Measurements from ENCODE around the gene PSMB2.

The PSMB2 gene

DNA sequence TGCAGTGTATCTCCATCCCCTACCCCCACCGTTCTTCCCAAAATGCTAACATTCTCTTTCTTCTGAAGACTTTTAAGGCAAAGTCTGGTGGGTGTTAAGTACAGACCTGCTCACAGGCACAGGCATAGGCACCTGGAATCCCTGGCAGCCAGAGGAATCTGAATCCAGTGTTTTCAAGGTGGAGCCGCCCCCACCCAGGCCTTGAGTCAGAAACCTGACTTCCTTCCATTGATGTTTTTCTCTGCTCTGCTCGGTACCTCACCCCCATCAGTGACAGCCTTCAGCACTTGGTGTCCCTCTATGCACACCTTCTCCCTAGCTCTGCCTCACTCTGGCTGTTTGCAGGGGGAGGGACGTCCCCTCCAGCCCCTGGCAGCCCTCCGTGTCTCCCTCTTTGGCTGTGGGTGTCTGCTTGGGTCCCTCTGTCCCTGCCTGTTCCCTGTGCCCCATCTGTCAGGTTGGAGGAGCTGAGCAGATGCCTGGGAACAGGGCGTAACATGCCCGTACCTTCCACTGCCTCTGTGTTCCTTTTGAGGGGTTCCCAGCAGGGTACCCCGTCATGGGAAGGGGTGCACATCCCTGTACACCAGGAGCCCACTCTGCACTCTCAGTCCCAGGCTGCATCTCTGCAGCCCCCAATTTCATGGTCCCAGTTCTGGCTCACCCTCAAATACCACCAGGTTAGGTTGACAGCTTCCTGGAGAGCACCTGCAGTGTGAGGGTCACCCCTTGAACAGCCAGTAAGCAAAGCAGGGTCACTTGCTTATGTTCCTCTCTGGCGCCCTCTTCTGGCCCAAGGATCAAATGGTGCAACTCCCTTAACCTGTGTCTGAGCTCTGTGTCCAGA, 77.1 kb downstream of the PSMB2 start:
- H3K9ac ChIP-seq (ENCODE audit: low read depth, low read length): no peak overlapping the region
- H2AFZ ChIP-seq (ENCODE audit: low read depth, low read length): no peak overlapping the region
- no peak overlapping the region for H3K4me2 ChIP-seq (ENCODE audit: insufficient read depth, low read length)
- H3K4me1 ChIP-seq (ENCODE audit: insufficient read depth, low read length): 0 out of 2 replicates have a peak, but pooled peaks cover under 1% of the 10 kb centered on the region
- H3K9me3 ChIP-seq (ENCODE audit: insufficient read depth, low read length, severe bottlenecking): no peaks in the 10 kb centered on the region
- no peak overlapping the region for H3K4me3 ChIP-seq (ENCODE audit: low read depth in 1 of 2, low read length in 2 of 2)
- peak; percentile 74 for ATAC-seq (ENCODE audit: insufficient read depth, low read depth)
- no peaks in the 10 kb centered on the region for H3K27me3 ChIP-seq (ENCODE audit: insufficient read depth, low read length, poor library complexity)
- H3K36me3 ChIP-seq (ENCODE audit: insufficient read depth, low read length): peaks cover 47% of the 10 kb centered on the region
- H4K20me1 ChIP-seq (ENCODE audit: insufficient read depth, low read length): peaks cover 7% of the 10 kb centered on the region
- H3K27ac ChIP-seq (ENCODE audit: low read length): peak overlapping the region; percentile 34; the same call in 1 of the 2 replicates
- TF ChIP-seq, protein P1, sequence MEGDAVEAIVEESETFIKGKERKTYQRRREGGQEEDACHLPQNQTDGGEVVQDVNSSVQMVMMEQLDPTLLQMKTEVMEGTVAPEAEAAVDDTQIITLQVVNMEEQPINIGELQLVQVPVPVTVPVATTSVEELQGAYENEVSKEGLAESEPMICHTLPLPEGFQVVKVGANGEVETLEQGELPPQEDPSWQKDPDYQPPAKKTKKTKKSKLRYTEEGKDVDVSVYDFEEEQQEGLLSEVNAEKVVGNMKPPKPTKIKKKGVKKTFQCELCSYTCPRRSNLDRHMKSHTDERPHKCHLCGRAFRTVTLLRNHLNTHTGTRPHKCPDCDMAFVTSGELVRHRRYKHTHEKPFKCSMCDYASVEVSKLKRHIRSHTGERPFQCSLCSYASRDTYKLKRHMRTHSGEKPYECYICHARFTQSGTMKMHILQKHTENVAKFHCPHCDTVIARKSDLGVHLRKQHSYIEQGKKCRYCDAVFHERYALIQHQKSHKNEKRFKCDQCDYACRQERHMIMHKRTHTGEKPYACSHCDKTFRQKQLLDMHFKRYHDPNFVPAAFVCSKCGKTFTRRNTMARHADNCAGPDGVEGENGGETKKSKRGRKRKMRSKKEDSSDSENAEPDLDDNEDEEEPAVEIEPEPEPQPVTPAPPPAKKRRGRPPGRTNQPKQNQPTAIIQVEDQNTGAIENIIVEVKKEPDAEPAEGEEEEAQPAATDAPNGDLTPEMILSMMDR (IDR thresholded peaks at IDR 0.05; ENCODE audit: borderline replicate concordance, extremely low read depth, low read length, poor library complexity, severe bottlenecking): peak; percentile 90
- no peak for TF ChIP-seq EZH2 (IDR thresholded peaks at IDR 0.05; ENCODE audit: borderline replicate concordance, low read depth, low read length, severe bottlenecking)
- DNase-seq: peak; percentile 80
- H3K79me2 ChIP-seq (ENCODE audit: insufficient read depth, low read length): no peaks in the 10 kb centered on the region

DNA sequence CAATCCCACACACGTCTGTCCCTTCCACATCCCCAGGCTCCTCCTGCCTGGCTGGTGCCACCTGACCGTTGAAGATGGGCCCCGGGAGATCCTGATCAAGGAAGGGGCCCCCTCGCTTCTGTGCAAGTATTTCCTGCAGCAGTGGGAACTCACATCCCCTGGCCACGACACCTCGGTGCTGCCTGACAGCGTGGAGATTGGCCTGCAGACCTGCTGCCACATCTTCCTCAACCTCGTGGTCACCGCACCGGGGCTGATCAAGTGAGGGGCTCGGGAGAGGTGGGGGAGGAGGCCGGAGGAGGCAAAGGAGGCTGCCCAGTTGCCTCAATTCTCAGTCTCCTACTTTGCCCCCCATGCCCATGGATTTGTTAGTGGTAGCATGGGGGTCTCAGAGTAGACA, 78.2 kb downstream of the PSMB2 start:
- no peak for ATAC-seq (ENCODE audit: insufficient read depth, low read depth)
- no peaks in the 10 kb centered on the region for H3K9me3 ChIP-seq (ENCODE audit: insufficient read depth, low read length, severe bottlenecking)
- peaks cover 11% of the 10 kb centered on the region for H3K4me1 ChIP-seq (ENCODE audit: insufficient read depth, low read length)
- no peak overlapping the region for H3K4me3 ChIP-seq (ENCODE audit: low read depth in 1 of 2, low read length in 2 of 2)
- no peak overlapping the region for H3K27ac ChIP-seq (ENCODE audit: low read length)
- H2AFZ ChIP-seq (ENCODE audit: low read depth, low read length): no peak overlapping the region
- H3K79me2 ChIP-seq (ENCODE audit: insufficient read depth, low read length): peaks cover under 1% of the 10 kb centered on the region
- H3K27me3 ChIP-seq (ENCODE audit: insufficient read depth, low read length, poor library complexity): no peaks in the 10 kb centered on the region
- H3K9ac ChIP-seq (ENCODE audit: low read depth, low read length): no peak overlapping the region
- DNase-seq: no peak
- H3K4me2 ChIP-seq (ENCODE audit: insufficient read depth, low read length): no peak overlapping the region
- H3K36me3 ChIP-seq (ENCODE audit: insufficient read depth, low read length): peaks cover 47% of the 10 kb centered on the region
- TF ChIP-seq EZH2 (IDR thresholded peaks at IDR 0.05; ENCODE audit: borderline replicate concordance, low read depth, low read length, severe bottlenecking): no peak
- TF ChIP-seq, protein P1 (IDR thresholded peaks at IDR 0.05; ENCODE audit: borderline replicate concordance, extremely low read depth, low read length, poor library complexity, severe bottlenecking): no peak
- H4K20me1 ChIP-seq (ENCODE audit: insufficient read depth, low read length): peaks cover 7% of the 10 kb centered on the region

DNA sequence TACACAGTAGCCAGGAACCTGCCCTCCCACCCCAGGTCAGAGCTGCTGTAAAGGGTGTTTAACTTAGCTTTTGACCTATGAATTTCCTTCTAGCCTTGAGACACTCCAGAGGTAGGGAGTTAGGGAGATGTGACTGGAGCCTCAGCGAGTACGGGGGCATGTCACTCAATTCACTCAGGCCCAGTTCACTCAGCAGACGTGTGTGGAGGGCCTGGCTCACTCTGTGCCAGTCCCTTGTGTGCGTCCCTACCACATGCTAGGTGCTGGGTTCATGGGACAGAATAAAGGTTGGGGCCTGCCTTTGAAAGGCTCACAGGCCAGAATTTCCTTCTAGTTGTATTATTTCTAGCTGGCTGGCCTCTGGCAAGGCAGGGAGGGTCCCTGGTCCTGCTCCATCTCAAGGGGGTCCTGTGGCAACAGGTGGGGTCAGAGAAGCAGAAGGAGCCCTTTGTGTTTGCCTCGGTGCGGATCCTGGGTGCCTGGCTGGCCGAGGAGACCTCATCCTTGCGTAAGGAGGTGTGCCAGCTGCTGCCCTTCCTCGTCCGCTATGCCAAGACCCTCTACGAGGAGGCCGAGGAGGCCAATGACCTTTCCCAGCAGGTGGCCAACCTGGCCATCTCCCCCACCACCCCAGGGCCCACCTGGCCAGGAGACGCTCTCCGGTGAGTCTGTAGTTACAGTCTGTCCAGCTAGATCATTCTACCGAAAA, 79.2 kb downstream of the PSMB2 start:
- no peaks in the 10 kb centered on the region for H3K27me3 ChIP-seq (ENCODE audit: insufficient read depth, low read length, poor library complexity)
- no peak for ATAC-seq (ENCODE audit: insufficient read depth, low read depth)
- peaks cover 7% of the 10 kb centered on the region for H4K20me1 ChIP-seq (ENCODE audit: insufficient read depth, low read length)

More for the DNA sequence above, 79.2 kb downstream of the PSMB2 start:
- Histone ChIP-seq H3K27ac (ENCODE audit: low read length) (no peak overlapping the region), H3K4me3 (ENCODE audit: low read depth in 1 of 2, low read length in 2 of 2) (no peak overlapping the region), H3K4me2 (ENCODE audit: insufficient read depth, low read length) (no peak overlapping the region), H3K9me3 (ENCODE audit: insufficient read depth, low read length, severe bottlenecking) (no peaks in the 10 kb centered on the region), H3K36me3 (ENCODE audit: insufficient read depth, low read length) (peaks cover 47% of the 10 kb centered on the region), H3K9ac (ENCODE audit: low read depth, low read length) (no peak overlapping the region), H3K4me1 (ENCODE audit: insufficient read depth, low read length) (peaks cover 14% of the 10 kb centered on the region), H3K79me2 (ENCODE audit: insufficient read depth, low read length) (peaks cover 8% of the 10 kb centered on the region), H2AFZ (ENCODE audit: low read depth, low read length) (no peak overlapping the region)
- no peak for DNase-seq
- TF ChIP-seq, protein P1 (IDR thresholded peaks at IDR 0.05; ENCODE audit: borderline replicate concordance, extremely low read depth, low read length, poor library complexity, severe bottlenecking): no peak
- TF ChIP-seq EZH2 (IDR thresholded peaks at IDR 0.05; ENCODE audit: borderline replicate concordance, low read depth, low read length, severe bottlenecking): no peak
